CD4-positive, alpha-beta memory T cell (primary cell): ENCODE measurements around the gene CCDC146. TPM values are rescaled to one million over a fixed set of nuclear protein-coding genes. Genes with fewer than 3 reads are reported as not detected.
A peak's percentile ranks its signal among the peaks of the same experiment; 100 is the strongest.
"Not testable (repeated sequence)": the region's sequence is repeated elsewhere in the genome, so short reads cannot be mapped to it uniquely, and the experiment has no call there.

Experiments
- CTCF ChIA-PET: fragments of 350-600 bp; sonication (Branson Sonifier 250); formaldehyde crosslinking; loops from one replicate; lab custom pipeline; 2021; ENCODE audit warnings: inconsistent platforms; ENCODE audit not compliant: partially characterized antibody; lab: Charles Lee
- POLR2A ChIA-PET: fragments of 350-600 bp; sonication (Branson Sonifier 250); formaldehyde crosslinking; loops from one replicate; lab custom pipeline; 2021; ENCODE audit not compliant: partially characterized antibody; lab: Charles Lee
- DNase-seq, 5 donors: peaks; one replicate each; pipeline versions ENCODE4 v3.0.0 to v3.0.0-alpha.2; 2020 to 2022; ENCODE audit warnings: mixed read lengths in 1 of 5
- H3K27ac ChIP-seq: one replicate; pipeline ENCODE4 v1.7.0; 2013; ENCODE audit warnings: low read depth, low read length
- H3K27me3 ChIP-seq: 2 replicates; pipeline ENCODE4 v1.7.0; 2013; ENCODE audit warnings: mild to moderate bottlenecking, low read length, moderate library complexity; ENCODE audit not compliant: insufficient read depth
- H3K36me3 ChIP-seq: 2 replicates; pipeline ENCODE4 v1.7.0; 2013; ENCODE audit warnings: mild to moderate bottlenecking, low read length, moderate library complexity; ENCODE audit not compliant: insufficient read depth
- H3K4me1 ChIP-seq: 2 replicates; pipeline ENCODE4 v1.7.0; 2013; ENCODE audit warnings: mild to moderate bottlenecking, low read length, moderate library complexity; ENCODE audit not compliant: insufficient read depth
- H3K4me3 ChIP-seq, 2 donors: one replicate each; pipeline ENCODE4 v1.7.0; 2013; ENCODE audit warnings: low read length in 2 of 2, mild to moderate bottlenecking in 1 of 2
- H3K9me3 ChIP-seq, 2 donors: one replicate each; pipeline ENCODE4 v1.7.0; 2013; ENCODE audit warnings: low read length in 2 of 2, control low read depth in 1 of 2; ENCODE audit not compliant: control insufficient read depth in 1 of 2
- H3K27ac Mint-ChIP-seq, 7 donors: one replicate each; pipeline ENCODE4 v1.8.0; 2020 to 2021; ENCODE audit warnings: mixed read lengths in 7 of 7, mild to moderate bottlenecking in 6 of 7, inconsistent platforms in 3 of 7, moderate library complexity in 3 of 7
- H3K27me3 Mint-ChIP-seq, 2 donors: one replicate each; pipeline ENCODE4 v1.8.0; 2020 to 2021; ENCODE audit warnings: mixed read lengths in 2 of 2
- H3K36me3 Mint-ChIP-seq, 2 donors: one replicate each; pipeline ENCODE4 v1.8.0; 2020 to 2021; ENCODE audit warnings: mixed read lengths in 2 of 2, inconsistent platforms in 1 of 2, mild to moderate bottlenecking in 1 of 2
- H3K4me1 Mint-ChIP-seq, 4 donors: one replicate each; pipeline ENCODE4 v1.8.0; 2020 to 2021; ENCODE audit warnings: mixed read lengths in 4 of 4, mild to moderate bottlenecking in 1 of 4
- H3K4me3 Mint-ChIP-seq, 8 donors: one replicate each; pipeline ENCODE4 v1.8.0; 2020 to 2021; ENCODE audit warnings: mixed read lengths in 8 of 8, mild to moderate bottlenecking in 7 of 8, moderate library complexity in 6 of 8, inconsistent platforms in 3 of 8
- H3K9me3 Mint-ChIP-seq, 8 donors: one replicate each; pipeline ENCODE4 v1.8.0; 2020 to 2021; ENCODE audit warnings: mixed read lengths in 8 of 8, mild to moderate bottlenecking in 5 of 8, inconsistent platforms in 3 of 8, moderate library complexity in 1 of 8
- intact Hi-C: fragments of 100-400 bp; cut with micrococcal nuclease; formaldehyde crosslinking; loops from one replicate; pipeline ENCODE4 v1.15.1; 2023
- polyA plus RNA-seq, 2 donors: library from polyadenylated mRNA; unstranded; fragments of 300-500 nt; fragmentation: Illumina TruSeq; gene quantifications; one replicate each; pipeline ENCODE4 v1.2.3, GENCODE V29; 2021
- total RNA-seq, 2 experiments: library from RNA; stranded (reverse); gene quantifications; one replicate each; pipeline ENCODE4 v1.2.3, GENCODE V29; 2021

The CCDC146 gene
- total RNA-seq (10 to 100 TPM; 15.1 to 16.0 TPM), polyA plus RNA-seq (1 to 10 TPM; 2.5 to 3.2 TPM)

GRCh38 chr7:77121860-77122681 is at the start of gene CCDC146:
Gene CCDC146 (plus strand): TSS chr7:77122615. CDS start chr7:77167669, 45,054 bp downstream.
- H3K9me3 Mint-ChIP-seq, H3K9me3 ChIP-seq, H3K36me3 ChIP-seq, H3K27me3 Mint-ChIP-seq, H3K36me3 Mint-ChIP-seq, H3K27me3 ChIP-seq: not testable (repeated sequence)
- Mint-ChIP-seq H3K4me1 (peaks cover 10 to 21% (median 15%) of the 10 kb centered on the region in 4 donors), H3K4me3 (peak within 1 kb of the TSS; percentile 87 to 94 (median 90)), H3K27ac (peak within 1 kb of the TSS; percentile 61 to 95 (median 90))
- H3K4me1 ChIP-seq, result peaks cover 10% of the 10 kb centered on the region
- H3K27ac ChIP-seq, result peak within 1 kb of the TSS; percentile 66
- H3K4me3 ChIP-seq, result peak within 1 kb of the TSS; percentile 61 to 81
- peak; percentile 93 to 99 (median 95) for DNase-seq
- intact Hi-C loops, result loop anchor here (5.0 to 10.0 kb wide), 3 partner anchors 70 to 805 kb away; partner anchors contain the start of gene PTPN12
- ChIA-PET CTCF (interaction anchor here (1.1 to 1.4 kb wide), 4 partner anchors 10 to 210 kb away, joined by 5 to 26 read pairs (median 8); no protein-coding TSS in a partner anchor), POLR2A (interaction anchor here (0.5 to 1.4 kb wide), 8 partner anchors 70 to 891 kb away, joined by 3 to 10 read pairs (median 4); partner anchors contain the start of genes FGL2 and RSBN1L)

GRCh38 chr7:77074786-77075396 is 47.5 kb upstream of the CCDC146 start:
- H3K9me3 ChIP-seq, intact Hi-C loops, H3K27ac Mint-ChIP-seq, DNase-seq, H3K36me3 ChIP-seq, H3K27me3 ChIP-seq, H3K27ac ChIP-seq, H3K4me3 ChIP-seq, POLR2A ChIA-PET, H3K27me3 Mint-ChIP-seq, H3K4me1 Mint-ChIP-seq, CTCF ChIA-PET, H3K4me1 ChIP-seq, H3K4me3 Mint-ChIP-seq: not testable (repeated sequence)
- H3K9me3 Mint-ChIP-seq, result peaks cover 0 to 10% (median 5%) of the 10 kb centered on the region in 8 donors
- peaks cover 28 to 47% of the 10 kb centered on the region in 2 donors for H3K36me3 Mint-ChIP-seq

GRCh38 chr7:77077060-77077459 is 45.4 kb upstream of the CCDC146 start:
- H3K4me1 ChIP-seq, H3K36me3 ChIP-seq, H3K27me3 ChIP-seq, H3K27ac ChIP-seq, H3K27ac Mint-ChIP-seq, H3K9me3 ChIP-seq, intact Hi-C loops, H3K4me3 ChIP-seq, CTCF ChIA-PET, DNase-seq, H3K4me3 Mint-ChIP-seq, POLR2A ChIA-PET, H3K27me3 Mint-ChIP-seq, H3K4me1 Mint-ChIP-seq: not testable (repeated sequence)
- Mint-ChIP-seq H3K9me3 (peaks cover 0 to 10% (median 5%) of the 10 kb centered on the region in 8 donors), H3K36me3 (peaks cover 23 to 25% of the 10 kb centered on the region in 2 donors)

DNA sequence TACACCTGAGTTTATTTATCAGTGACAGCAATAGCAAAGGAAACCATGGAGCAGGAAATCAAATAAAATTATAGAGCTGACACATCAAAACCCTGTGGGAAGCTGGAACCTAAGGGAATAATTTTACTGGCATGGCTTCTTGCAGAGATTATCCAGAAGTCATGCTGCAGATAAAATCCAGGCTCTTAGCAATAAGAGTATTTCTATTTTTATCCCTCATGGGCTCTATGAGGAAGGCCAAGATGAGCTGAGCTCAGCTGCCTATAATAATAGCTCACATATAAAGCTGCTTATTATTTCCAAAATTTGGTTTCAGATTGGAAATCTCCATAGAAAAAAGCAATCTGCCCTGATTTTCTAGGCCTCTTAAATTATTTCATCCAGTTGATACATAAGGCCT is 43.3 kb upstream of the CCDC146 start:
- H3K27me3 ChIP-seq, H3K4me1 Mint-ChIP-seq, POLR2A ChIA-PET, H3K9me3 ChIP-seq, H3K27ac ChIP-seq, intact Hi-C loops, H3K4me3 ChIP-seq, H3K36me3 ChIP-seq, H3K4me3 Mint-ChIP-seq, CTCF ChIA-PET, H3K4me1 ChIP-seq, H3K27ac Mint-ChIP-seq, H3K9me3 Mint-ChIP-seq, DNase-seq, H3K27me3 Mint-ChIP-seq: not testable (repeated sequence)
- peaks cover 20 to 24% of the 10 kb centered on the region in 2 donors for H3K36me3 Mint-ChIP-seq

- H3K27ac ChIP-seq, H3K9me3 Mint-ChIP-seq, H3K27me3 Mint-ChIP-seq, H3K4me3 ChIP-seq, H3K4me3 Mint-ChIP-seq, H3K36me3 ChIP-seq, CTCF ChIA-PET, DNase-seq, H3K9me3 ChIP-seq, POLR2A ChIA-PET, H3K27me3 ChIP-seq, H3K4me1 Mint-ChIP-seq, H3K4me1 ChIP-seq, intact Hi-C loops, H3K27ac Mint-ChIP-seq: not testable (repeated sequence)
- peaks cover 17 to 20% of the 10 kb centered on the region in 2 donors for H3K36me3 Mint-ChIP-seq
Observed at GRCh38 chr7:77079624-77080023, 42.8 kb upstream of the CCDC146 start.

DNA sequence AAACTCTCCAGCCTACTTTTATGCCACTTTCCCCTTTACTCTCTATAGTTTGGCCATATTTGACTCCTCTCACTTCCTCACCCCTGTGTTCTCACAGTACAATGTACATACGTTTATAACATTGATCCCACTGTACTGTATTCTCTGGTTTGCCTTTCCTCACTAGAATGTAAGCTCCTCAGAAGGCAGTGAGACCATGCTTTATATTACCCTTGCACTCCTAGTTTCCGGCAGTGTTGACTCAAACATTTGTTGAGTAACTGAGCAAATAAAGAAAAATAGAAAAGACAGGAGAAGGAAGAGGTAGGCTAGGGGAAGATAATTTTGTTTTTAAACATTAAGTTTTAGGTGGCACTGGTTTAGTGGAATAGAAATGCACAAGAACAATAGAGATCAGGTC is 42.2 kb upstream of the CCDC146 start:
- H3K4me1 Mint-ChIP-seq, POLR2A ChIA-PET, H3K4me3 Mint-ChIP-seq, H3K36me3 ChIP-seq, H3K27me3 Mint-ChIP-seq, intact Hi-C loops, H3K4me1 ChIP-seq, DNase-seq, H3K27ac ChIP-seq, H3K9me3 Mint-ChIP-seq, H3K4me3 ChIP-seq, H3K9me3 ChIP-seq, CTCF ChIA-PET, H3K27me3 ChIP-seq: not testable (repeated sequence)
- peak overlapping the region in 1 of 7 donors; percentile 11 for H3K27ac Mint-ChIP-seq
- H3K36me3 Mint-ChIP-seq, result peaks cover 13 to 14% of the 10 kb centered on the region in 2 donors

DNA sequence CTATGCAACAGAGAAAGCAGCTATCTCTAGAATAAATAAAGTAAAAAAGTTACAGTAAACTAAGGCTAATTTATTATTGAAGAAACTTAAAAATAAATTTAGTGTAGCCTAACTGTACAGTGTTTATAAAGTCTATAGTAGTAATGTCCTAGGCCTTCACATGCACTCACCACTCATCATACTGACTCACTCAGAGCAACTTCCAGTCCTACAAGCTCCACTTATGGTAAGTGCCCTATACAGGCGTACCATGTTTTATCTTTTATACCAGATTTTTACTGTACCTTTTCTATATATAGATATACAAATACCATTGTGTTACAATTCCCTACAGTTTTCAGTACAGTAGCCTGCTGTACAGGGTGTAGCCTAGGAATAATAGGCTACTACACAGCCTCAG is 40.2 kb upstream of the CCDC146 start:
- H3K36me3 Mint-ChIP-seq, DNase-seq, H3K4me1 Mint-ChIP-seq, intact Hi-C loops, H3K36me3 ChIP-seq, H3K27me3 ChIP-seq, POLR2A ChIA-PET, H3K9me3 ChIP-seq, H3K27ac ChIP-seq, H3K4me3 ChIP-seq, H3K4me3 Mint-ChIP-seq, H3K27me3 Mint-ChIP-seq, H3K27ac Mint-ChIP-seq, H3K4me1 ChIP-seq, H3K9me3 Mint-ChIP-seq, CTCF ChIA-PET: not testable (repeated sequence)
